Stimulated activated CD8-positive, alpha-beta memory T cell treated with anti-CD3 and anti-CD28 coated beads, Interleukin-7, amount 100 ng/mL, for 48 hours (primary cell): ENCODE measurements around the gene METTL22.

Experiments
- DNase-seq, 2 donors: peaks; one replicate each; pipeline ENCODE4 v3.0.0-alpha.2; 2020; ENCODE audit warnings: low read depth in 1 of 2; ENCODE audit errors: extremely low read depth in 1 of 2

Gene METTL22, protein sequence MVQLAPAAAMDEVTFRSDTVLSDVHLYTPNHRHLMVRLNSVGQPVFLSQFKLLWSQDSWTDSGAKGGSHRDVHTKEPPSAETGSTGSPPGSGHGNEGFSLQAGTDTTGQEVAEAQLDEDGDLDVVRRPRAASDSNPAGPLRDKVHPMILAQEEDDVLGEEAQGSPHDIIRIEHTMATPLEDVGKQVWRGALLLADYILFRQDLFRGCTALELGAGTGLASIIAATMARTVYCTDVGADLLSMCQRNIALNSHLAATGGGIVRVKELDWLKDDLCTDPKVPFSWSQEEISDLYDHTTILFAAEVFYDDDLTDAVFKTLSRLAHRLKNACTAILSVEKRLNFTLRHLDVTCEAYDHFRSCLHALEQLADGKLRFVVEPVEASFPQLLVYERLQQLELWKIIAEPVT

DNA sequence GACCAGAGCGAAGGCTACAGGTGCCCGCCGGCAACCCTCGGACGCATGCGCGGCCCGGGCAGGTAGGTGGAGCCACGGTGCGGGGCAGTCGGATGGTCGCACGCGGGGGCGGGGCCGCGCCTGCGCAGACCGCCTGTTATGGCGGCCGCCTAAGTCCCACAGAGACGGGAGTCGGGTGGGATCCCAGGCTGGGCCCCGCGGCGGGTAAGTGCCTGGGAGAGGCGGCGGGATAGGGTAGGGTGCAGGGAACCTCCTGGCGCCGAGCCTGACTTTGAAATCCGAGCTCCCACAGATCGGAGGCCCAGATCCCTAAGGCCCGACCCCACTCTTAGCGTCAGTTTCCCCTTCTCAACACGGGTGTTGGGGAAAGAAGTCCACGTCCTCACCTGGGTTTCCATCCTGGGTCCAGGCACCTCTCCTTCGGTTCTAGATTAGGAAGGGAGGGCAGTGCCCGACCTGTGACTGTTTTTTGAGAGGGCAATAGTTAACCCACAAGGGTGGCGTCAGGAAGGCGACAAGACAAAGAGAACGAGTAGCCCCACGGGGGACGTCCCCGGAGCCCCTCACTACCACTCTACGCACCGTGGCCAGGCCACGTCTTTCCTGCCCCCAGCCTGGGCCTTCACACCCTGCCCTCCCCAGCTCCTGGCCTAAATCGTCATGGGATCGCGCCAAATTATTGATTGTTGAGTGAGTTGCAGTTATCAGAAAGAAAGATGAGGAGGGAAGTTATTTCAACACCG is at the start of gene METTL22:
Gene METTL22, plus strand, starts transcription at position 127 of the 743 bp plus-strand sequence. CDS start 3,968 bp downstream, outside the sequence.
- peak; percentile 83 to 86 for DNase-seq

DNA sequence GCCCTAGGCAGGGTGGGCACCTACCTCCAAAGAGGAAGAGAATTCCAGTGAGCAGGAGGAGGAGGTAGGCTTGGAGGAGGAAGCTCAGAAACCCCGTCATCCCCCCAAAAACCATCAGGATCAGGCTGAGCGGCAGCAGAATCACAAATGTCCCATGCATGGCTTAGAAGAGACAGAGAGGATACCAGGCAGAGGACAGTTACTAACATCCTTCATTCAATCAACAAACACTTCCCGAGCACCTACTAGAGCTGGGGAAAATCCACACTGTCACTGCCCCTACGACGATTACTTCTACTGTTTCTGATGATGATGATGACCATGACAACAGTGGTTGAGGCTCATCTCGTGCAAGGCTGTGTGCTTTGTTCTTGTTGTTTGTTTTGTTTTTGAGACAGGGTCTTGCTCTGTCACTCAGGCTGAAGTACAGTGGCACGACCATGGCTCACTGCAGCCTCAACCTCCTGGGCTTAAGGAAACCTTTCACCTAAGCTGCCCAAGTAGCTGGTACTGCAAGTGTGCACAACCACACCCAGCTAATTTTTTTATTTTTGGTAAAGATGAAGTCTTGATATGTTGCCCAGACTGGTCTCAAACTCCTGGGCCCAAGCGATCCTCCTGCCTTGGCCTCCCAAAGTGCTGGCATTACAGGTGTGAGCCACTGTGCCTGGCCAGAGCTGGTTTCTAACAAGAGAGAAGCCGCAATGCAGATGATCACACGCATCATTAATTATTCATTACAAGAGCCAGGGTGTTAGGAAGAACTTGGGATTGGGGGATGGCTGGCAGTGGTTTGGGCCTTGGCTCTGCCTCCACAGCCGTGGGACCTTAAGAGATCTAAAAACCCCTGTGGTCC is 49.2 kb upstream of the METTL22 start:
- DNase-seq = no peak

DNA sequence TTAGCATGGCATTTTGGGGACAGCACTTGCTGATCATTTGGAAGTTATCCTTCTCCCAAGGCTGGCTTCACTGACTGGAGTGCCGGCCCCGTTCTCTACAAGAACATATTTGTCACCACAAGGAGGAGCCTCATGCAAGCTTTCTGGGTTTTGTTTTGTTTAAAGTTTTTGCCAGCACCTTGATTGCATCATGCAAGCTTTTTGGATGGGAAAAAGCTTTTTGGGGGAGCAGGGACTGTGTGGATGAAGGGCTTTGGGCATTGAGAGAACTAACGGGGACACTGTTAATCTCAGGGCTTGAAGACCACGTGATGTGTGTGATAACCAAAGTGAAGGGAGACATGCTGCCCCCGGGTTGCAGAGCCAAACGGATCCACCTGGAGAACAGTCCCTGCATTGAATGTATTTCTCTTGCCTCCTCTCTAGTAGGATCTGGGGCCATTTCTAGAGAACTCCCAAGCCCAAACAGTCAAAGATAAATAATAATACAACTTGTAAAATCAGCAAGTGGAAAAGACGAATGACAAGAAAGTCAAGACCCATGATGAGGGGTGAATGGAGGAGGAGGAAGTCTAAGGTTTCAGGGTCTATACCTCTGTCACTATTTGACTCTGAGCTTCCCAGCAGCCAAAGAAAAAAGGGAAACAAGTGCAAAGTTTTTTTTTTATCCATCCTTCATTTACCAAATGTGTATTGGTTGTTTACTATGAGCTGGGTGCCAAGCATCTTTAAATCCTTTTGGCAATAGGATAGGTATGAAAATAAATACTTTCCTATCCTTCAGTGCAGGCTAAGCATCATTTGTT is 48.4 kb upstream of the METTL22 start:
- DNase-seq = no peak

DNA sequence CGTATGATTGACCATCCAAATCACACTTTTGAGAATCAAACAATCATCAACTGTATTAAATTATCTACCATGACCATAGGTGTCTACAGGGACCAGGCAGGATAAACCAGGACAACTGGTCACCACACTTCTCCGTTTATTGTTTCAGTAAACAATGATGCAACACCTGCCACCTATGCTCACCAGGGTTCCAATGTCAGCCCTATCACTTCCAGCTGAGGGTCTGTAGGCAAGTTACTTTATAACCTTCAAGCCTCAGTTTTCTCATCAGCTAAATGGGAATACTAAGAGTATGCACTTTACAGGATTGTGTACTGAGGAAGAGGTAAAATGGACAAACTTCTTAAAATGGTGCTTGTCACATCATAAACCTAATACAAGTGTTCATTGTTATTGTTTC is 46.1 kb upstream of the METTL22 start:
- DNase-seq = no peak

DNA sequence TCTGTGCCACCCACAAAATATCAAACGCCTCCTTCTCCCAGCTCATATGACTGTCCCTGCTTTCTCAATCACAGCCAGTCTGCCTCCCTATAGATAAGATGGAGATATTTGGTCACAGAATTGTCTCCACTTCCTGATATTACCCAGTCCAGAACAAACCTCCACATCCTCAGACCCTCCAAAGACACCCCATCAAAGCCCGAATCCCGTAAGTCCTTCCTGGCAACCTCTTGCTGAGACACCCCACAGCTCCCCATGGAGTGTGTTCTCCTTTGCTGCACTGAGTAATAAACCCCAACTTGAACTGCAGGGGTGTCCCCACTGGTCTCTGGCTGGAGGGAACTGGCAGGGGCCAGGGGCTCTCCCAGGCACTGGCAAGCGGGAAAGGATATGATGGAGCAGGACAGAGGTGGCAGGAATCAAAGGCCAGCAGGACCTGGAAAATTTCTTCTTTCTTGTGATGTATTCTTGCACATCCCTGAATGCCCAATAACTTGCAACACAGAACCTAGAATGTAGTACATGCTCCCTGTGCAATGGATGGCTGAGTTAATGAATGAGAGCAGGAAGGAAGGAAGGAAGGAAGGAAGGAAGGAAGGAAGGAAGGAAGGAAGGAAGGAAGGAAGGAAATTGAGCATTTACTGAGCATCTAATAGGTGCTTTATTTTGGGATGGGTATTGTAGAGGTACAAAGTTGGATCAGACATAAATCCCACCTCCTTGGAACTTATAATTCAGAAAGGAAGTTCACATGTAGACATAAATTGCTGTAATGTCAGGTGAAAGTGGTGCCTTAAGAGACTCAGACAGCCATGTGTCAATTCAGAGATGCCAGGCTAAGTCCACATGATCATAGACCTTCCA is 45.1 kb upstream of the METTL22 start:
- DNase-seq = no peak

DNA sequence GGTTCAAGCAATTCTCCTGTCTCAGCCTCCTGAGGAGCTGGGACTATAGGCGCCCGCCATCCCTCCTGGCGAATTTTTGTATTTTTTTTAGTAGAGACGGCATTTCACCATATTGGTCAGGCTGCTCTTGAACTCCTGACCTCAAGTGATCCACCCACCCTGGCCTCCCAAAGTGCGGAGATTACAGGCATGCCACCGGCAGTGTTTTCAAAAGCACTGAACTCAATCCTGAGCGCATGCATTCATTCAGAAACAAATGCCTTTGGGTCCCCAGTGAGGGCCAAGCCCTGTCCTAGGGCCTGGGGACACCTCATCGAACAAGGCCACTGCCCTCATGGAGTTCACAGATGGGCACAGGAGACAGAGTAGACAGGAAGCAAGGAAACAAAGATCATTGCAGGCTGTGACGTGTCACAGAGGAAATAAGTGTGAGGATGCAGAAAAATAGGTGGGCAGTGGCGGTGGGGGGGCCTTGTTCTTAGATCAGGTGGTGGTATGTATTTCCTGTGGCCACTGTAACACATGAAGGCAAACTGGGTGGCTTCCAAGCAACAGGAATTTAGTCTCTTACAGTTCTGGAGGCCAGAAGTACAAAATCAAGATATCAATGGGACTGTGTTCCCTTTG is 43.7 kb upstream of the METTL22 start:
- no peak for DNase-seq

DNA sequence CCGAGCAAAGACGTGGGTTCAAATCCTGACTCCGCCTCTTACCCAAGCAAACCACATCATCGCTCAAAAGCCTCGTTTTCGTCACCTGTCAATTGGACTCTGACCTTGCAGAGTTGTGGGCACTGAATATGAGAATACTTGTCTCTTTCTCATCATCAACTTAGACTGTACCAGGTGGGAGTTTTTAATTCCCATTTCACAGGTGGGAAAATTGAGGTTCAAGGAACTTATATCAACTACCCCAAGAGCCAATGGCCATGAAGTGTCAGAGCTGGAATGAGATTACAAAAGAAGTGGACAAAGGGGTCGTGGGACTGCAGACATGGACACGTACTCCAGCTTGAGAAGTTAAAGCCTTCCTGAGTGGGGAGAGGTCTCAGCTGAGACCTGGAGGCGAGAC is 41.9 kb upstream of the METTL22 start:
- DNase-seq = no peak

DNA sequence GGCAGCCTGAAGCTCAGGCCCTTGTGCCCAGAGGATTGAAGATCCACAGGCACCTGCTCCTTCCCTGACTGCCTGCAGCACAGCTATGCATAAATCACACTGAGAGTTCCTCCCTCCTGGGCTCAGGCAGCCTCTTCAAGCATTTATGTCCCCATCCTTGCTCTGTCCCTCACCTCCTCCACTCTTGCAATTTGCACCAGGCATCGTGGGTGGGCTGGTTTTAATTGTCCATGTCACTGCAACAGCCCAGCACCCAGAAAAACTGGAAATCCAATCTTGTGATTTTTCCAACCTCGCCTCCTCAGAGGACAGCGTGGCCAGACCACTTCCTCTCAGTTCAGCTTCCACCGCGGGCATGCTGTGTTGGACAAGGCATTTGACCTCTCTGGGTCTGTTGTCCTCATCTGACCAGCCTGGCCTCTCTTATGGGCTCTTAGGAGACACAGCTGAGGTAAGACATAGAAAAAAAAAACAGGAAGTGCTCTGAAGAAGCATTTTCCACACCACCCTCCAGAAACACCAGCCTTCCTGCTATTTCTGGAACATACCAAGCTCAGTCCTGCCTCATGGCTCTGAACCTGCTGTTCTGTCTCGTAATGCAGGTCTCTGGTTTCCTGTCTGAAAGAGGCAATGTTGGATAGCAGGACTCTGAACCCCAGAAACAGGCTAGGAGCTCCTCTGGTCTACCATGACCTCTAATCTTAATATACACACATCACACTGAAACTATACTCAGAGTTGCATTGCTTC is 39.5 kb upstream of the METTL22 start:
- no peak for DNase-seq

DNA sequence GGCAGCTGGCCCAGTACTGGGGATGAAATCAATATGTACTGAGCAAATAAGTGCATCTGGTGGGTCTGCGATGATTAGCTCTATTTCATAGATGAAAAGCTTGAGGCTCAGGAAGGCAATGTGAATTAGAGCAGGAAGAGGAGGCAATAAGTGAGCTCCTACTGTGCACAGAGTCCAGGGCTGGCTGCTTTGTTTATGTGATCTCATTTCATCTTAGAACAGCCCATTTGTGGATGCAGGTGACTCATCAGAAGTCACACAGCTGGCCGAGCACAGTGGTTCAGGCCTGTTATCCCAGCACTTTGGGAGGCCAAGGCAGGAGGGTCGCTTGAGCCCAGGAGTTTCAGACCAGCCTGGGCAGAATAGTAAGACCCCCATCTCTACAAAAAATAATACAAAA is 38.3 kb upstream of the METTL22 start:
- no peak for DNase-seq

DNA sequence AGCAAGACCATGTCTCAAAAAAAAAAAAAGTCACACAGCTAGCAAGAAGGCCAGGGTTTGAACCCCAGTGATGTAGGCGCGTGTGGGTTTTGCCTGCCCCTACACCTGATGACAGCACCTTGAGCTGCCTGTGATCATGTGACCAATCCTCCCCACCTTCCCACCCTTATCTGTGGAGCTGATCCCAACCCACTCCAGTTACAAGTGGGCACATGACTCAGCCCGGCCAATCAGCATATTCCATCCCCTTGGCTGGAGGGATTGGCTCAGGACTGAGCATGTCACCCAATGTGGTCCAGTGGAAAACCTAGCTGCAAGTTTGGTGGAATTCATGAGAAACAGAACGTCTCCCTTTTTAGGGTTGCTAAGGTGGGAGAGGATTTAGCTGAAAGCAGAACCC is 37.8 kb upstream of the METTL22 start:
- no peak for DNase-seq

DNA sequence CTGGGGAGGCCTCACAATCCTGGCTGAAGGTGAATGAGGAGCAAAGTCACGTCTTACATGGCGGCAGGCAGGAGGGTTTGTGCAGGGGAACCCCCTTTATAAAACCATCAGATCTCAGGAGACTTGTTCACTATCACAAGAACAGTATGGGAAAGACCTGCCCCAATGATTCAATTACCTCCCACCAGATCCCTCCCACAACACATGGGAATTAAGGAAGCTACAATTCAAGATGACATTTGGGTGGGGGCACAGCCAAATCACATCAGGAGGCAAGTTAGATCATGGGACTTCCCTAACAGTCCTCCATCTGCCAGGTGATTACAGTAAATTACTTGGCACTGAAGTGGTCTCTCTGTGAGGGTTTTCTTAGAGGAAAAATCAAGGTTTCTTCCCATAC is 36.5 kb upstream of the METTL22 start:
- no peak for DNase-seq

DNA sequence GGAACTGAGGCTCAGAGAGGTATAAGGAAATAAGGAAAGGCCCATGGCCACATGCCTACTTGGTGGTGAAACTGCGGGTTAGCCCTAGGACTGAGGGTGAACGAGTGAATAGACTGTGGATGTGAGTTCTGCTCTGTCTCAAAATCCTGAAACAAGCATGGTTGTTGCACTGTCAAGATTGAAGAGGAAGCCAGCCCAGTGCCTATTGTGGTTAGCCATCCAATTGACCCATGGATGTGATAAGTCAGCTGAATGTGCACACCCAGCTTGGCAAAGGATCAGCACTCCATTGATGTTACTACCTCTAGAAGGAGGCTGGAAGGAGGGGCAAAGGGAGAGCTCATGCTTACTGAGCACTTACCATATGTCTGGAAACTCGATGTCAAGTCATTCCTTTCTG is 35.6 kb upstream of the METTL22 start:
- no peak for DNase-seq

DNA sequence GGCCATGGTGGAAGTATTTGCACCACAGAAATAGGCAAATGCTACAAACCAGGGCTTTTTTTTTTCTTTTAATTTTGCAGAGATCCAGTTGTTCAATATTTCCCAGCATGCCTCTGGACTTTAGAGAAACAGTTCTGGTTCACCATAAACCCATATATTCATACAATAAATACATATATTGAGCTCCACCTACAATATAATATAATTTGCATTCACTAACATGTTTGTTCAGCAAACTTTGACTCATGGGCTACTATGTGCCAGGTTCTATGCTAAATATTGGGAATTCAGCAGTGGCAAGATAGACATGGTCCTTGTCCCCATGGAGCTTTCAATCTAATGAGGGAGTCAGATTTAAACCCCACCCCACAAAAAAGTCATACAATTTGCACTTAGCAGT is 34.4 kb upstream of the METTL22 start:
- DNase-seq = no peak

DNA sequence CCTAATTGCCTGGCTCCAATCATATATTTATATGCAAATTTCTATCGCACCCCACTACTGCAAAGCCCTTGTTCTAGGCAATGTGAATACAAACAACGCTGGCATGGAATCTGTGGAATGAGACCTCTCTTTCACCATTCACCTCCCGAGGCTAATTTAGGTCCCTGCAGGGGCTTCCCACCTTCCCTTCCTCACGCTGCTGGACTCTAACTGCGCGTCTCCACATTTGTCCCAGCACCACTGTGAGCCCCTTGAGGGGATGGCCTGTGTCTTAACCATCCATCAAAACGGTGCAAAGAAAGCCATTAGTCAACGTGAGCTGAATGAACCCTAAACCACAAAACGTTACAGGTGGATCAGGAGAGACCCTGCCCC is 32.8 kb upstream of the METTL22 start:
- DNase-seq = no peak

DNA sequence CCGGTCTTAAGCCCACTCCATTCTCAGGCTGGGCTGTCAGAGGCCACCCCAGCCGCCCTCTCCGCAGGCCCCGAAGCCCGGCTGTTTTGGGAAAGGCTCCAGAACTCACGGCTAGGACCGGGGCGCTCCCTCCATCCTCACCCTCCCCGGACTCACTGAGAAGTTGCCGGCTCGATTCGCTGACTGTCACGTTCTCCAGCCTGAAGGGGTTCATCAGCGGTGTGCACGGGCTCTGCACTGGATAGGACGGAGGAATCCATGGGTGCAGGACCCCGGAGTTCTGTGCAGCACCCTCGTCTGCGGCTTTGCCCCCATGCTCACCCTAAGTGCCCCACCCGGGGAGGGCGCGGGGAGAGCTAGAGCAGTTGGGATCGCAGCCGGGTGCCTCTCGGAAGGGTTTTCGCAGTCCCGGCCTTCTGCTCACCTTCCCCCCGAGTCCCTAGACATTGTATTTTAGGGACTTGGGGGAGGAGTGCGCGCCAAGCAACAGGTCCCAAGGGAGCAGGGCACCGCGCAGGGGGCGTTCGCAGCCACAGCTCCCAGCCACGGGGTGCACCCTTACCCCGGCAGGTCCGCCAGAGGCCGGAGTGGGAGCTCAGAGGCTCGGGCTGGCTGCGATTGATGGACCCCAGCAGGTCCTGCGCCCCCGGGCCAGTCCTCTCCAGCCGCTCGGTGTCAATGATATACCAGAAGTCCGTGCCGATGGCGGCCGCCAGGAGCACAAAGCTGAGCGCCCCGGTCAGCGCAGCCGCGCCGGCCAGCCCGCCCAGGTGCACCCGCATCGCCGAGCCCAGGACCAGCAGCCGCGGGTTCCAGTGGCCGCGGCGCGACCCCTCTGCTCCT is 32.2 kb upstream of the METTL22 start:
- no peak for DNase-seq

DNA sequence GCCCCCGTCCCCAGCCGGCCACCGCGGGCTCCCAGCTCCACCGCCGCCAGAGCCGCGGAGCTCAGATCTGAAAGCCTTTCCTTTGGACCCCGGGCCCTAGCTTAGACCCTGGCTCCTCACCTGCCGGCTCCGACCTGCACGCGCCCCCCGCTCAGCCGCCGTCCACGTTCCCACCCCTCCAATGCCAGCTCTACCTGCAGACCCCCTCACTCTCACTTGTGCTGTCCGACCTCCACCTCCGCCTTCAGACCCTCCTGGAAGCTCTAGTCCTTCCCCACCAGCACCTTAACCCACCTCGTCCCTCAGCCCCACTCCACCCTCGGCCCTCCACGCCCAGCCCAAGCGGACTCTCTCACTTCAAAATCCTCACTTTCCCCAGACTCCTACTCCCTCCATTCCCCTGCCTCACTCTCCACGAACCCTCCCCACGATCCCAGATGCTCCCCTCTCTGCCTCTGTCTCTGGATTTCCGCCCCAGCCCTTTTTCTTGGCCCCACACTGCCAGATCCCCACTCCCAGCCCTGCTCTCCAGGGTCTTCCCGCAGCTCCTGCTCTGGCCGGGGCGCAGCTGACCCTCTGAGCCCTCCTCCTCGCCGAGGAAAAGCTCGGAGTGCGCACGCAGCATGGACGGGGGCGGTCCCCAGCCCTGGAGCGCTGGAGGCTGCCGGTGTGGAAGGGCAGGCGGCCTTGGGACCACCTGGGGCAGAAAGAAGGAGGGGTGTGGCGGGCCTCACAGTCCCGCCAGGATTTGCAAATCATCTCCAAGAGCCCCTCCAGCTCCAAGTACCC is 31.4 kb upstream of the METTL22 start, which contains the start of gene TMEM114:
Gene TMEM114, minus strand, starts transcription at position 612 of the 789 bp plus-strand sequence. CDS start 673 bp downstream, outside the sequence.
- no peak for DNase-seq

DNA sequence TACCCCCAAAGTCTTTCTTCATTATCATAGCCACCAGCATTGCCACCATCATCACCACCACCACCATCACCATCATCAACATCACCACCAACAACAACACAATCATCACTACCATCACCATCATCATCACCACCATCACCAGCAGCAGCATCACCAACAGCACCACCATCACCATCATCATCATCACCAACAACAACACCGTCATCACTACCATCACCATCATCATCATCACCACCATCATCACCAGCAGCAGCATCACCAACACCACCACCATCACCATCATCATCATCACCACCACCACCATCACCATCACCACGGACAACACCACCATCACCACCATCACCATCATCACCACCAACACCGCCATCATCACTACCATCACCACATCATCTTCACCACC is 30.7 kb upstream of the METTL22 start:
- DNase-seq = no peak
